CD4-positive, alpha-beta T cell treated with Interferon gamma for 1 hour (primary cell): ENCODE measurements around the gene NOX4.
"Not testable (repeated sequence)": the region's sequence is repeated elsewhere in the genome, so short reads cannot be mapped to it uniquely, and the experiment has no call there.

Experiments used
- DNase-seq: peaks from one replicate; pipeline ENCODE4 v3.0.0-alpha.2; 2020

NOX4 gene

GRCh38 chr11:89457190-89457589, 34.0 kb downstream of the NOX4 start:
- DNase-seq = no peak

DNA sequence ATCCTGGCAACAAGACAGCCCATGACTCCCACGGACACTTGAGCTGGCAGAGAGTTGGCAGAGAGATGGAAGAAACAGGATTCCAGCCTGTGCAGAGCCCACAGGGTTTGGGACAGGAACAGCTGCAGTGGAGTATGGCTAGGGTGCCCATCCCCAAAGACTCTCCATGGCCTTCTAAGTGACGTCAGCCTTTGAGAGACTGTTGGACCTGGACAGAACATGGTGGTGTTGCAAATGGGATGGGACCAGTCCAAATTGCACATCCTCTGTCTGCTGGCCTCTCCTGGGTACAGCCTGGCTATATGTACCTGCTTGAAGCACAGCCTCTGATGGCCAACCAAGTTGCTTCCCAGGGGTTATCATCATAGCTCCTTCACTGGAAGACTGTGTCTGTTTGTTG, 34.5 kb downstream of the NOX4 start:
- DNase-seq = no peak

DNA sequence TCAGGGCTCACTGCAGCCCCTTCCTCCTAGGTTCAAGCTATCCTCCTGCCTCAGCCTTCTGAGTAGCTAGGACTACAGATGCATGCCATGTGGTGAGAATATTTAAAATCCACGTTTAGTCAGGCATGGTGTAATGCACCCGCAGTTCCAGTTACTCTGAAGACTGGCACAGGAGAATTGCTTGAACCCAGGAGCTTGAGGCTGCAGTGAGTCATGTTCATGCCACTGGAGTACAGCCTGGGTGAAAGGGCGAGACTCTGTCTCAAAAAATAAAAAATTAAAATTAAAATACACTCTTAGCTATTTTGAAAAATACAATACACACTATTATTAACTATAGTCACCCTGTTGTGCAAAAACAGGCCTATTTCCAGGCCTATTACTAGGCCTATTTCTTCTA, 38.4 kb downstream of the NOX4 start:
- no peak for DNase-seq

- no peak for DNase-seq
Observed at GRCh38 chr11:89447845-89448244, 43.3 kb downstream of the NOX4 start.

DNA sequence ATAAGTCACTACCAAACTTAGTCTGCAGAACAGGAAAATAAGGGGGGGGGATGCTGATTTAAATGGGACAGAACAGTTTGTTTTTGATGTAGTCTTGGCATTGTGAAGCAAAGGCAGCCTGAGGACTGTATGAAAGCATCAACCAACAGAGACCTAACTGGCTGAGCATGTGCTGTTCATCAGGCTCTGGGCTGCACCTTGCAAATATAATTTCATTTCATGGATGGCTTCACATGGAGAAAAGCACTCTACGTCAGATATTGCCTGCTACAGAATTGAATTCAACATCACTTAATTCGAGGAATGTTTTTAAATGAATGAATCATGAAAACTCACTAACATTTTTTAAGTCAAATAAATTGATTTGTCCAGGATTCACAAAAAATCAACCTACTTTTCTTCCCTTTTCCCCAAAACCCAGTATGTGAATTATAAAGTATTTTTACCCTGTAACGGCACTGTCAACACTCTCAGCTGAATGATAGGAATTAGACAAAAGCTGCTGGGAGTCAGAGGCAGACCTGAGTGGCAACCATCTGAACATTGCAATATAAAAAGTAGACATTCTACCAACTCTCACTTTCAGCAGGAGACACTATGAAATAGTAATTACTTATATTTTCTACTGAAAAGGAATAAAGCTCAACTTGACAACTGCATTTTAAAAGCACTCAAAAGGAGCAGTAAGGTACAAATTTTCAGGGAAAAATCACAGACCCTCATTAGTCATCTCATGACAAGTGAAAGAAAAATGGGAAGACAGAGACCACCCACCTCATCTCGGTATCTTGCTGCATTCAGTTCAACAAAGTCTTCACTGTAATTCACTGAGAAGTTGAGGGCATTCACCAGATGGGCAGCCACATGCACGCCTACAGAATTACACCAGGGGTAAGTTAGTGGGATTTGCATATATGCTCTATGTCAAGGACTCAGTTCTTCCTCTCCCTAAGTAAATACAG, 47.5 kb downstream of the NOX4 start:
- no peak for DNase-seq

GRCh38 chr11:89442801-89443200, 48.4 kb downstream of the NOX4 start:
- DNase-seq = no peak

DNA sequence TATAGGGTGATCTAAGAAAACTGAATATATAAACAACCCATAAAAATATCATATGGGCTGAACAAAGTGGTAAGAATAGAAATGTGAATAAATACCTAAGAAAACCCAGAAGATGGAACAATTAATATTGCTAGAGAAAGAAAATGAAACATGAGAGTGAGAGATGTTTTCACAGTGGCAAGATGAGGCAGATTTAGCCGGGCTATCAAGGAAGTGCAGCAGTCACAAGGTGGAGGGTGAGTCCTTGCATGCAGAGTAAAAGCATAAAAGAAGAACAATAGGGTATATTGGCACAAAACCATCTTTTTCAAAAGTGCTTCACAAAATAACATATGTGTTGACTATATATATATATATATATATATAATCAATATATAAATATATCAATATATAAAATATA, 49.6 kb downstream of the NOX4 start:
- DNase-seq = no peak

DNA sequence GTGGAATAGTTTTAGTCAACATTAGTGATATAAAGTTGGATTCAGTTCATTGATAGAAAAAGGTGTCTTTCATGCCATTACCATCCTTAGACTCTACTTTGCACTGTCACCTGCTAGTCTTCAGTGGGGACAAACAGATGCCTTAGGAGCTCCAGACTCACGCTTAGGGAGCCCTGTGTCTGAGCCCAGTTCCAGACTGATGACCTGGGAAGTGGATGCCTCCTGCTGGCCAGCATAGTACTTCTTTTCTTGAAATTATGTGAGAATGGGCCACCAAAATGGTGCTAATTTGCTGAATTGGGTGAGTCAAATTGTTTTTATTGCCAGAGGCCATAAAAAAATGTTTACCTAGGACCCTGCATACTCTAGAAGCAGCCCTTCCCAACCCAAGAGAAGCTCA, 53.9 kb downstream of the NOX4 start:
- no peak for DNase-seq

GRCh38 chr11:89436071-89436470, 55.1 kb downstream of the NOX4 start:
- DNase-seq = no peak

GRCh38 chr11:89433278-89433677, 57.9 kb downstream of the NOX4 start:
- no peak for DNase-seq

GRCh38 chr11:89432182-89432581, 59.0 kb downstream of the NOX4 start:
- not testable (repeated sequence) for DNase-seq

DNA sequence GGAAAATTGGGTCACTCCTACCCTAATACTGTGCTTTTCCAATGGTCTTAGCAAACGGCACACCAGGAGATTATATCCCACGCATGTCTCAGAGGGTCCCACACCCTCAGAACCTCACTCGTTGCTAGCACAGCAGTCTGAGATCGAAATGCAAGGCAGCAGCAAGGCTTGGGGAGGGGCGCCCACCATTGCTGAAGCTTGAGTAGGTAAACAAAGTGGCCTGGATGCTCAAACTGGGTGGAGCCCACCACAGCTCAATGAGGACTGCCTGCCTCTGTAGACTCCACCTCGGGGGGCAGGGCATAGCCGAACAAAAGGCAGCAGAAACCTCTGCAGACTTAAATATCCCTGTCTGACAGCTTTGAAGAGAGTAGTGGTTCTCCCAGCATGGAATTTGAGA, 64.7 kb downstream of the NOX4 start:
- DNase-seq = not testable (repeated sequence)

DNA sequence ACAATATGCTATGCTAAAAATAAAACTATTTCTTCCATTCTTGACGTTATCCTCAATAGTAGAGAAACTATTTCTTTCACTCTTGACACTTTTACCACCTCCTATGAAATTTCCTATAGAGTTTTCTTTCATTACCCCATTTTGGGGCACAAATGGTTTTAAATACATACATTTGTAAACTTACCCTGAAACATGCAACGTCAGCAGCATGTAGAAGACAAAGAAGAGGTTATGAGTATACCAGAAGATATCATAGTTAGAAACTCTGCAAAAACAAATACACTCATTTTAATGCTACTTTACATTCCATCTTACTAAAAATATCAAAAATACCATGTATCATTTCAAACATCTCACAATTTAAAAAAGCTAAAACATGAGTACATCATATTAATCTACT, 69.5 kb downstream of the NOX4 start:
- DNase-seq = no peak

DNA sequence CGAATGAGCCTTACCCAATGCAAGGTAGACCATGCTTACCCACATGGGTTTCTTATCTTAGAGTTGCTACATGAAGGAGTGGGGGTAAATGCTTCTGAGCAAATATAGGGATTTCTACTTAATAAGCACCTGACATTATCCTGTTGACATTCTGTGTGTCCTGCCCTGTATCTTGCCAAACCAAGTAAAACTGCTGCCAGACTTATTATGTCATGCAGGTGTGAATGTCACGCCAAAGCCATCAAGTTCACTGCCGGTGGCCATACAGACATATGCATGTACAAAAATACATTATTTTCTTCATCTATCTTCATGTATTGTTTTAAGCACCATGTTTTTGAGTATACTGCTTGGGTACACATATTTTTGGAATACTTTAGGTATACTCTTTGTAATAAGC, 70.2 kb downstream of the NOX4 start:
- DNase-seq = no peak

- DNase-seq = no peak
Observed at GRCh38 chr11:89416961-89417360, 74.2 kb downstream of the NOX4 start.

- not testable (repeated sequence) for DNase-seq
Observed at GRCh38 chr11:89411112-89411511, 80.1 kb downstream of the NOX4 start.

- not testable (repeated sequence) for DNase-seq
Observed at GRCh38 chr11:89410666-89411065, 80.5 kb downstream of the NOX4 start.

GRCh38 chr11:89408441-89408840, 82.7 kb downstream of the NOX4 start:
- not testable (repeated sequence) for DNase-seq

DNA sequence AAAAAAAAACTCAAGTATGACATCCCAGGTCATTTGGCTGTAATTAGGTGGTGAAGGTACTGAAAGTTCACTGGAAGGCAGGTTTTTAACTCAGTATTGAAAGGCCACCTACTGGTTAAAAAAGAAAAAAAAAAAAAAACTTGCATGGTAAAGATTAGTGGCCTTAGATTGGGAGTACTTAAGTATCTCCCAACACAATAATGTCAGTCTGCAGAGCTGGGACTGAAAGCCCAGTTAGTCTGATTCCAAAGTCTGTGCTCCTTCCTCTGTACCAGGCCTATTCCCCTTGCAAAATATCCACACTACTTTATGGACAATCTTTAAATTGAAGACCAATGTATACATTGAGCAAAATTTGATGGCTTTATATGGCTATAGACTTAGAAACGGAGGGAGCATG, 85.5 kb downstream of the NOX4 start:
- no peak for DNase-seq

GRCh38 chr11:89391654-89392053, 99.5 kb downstream of the NOX4 start:
- DNase-seq = not testable (repeated sequence)

GRCh38 chr11:89387501-89387900, 103.7 kb downstream of the NOX4 start:
- not testable (repeated sequence) for DNase-seq

DNA sequence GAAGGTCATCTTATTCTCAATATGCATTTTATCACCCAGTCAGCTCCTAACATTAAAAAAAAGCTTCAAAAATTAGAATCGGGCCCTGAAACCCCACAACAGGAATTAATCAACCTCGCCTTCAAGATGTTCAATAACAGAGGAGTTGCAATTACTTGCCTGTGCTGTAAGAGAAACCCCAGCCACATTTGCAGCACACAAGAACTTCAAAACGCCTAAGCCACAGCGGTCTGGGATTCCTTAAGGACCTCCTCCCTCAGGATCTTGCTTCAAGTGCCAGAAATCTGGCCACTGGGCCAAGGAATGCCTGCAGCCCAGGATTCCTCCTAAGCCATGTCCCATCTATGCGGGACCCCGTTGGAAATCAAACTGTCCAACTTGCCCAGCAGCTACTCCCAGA, 108.2 kb downstream of the NOX4 start:
- not testable (repeated sequence) for DNase-seq

GRCh38 chr11:89381094-89381493, 110.1 kb downstream of the NOX4 start:
- no peak for DNase-seq

DNA sequence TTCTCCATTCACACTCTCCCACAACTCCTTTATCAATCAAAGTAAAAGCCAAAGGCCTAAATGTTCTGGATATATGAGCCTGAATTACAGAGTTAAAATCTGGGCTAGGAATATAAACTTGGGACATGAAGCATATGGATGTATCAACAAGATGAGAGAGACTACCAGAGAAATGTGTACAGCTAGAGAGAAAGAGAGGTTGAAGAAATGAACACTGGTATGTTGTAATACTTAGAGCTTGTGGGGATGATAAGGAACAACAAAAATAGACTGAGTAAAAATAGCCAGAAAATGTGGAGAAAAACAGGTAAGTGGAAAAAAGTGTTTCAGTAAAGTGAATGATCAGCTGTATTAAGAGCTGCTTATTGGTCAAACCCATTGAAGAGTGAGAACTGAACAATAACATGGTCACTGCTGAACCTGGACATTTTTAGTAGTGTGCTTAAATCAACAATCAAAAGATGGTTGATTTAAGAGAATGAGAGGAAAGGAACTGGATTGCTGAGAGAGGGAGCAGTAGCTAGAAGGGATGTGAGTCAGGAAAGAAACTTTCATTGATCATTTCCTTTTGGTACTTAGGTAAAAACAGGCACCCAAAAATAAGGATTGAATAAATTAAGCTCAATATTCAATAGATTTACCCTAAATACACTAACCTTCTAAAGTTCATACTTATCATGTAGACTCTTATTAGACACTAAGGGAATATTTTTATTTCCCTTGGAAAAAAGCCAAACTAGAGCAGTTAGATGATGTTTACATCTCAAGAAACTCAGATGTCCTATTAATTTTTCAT, 111.0 kb downstream of the NOX4 start:
- not testable (repeated sequence) for DNase-seq
